22Rv1 (cell line): ENCODE measurements around the gene RSRP1.

Source experiments
- CTCF ChIP-seq: fragments of 450-650 bp; IDR thresholded peaks from 2 replicates; pipeline ENCODE4 v1.5.1; 2017; ENCODE audit warnings: mild to moderate bottlenecking
- ZFX ChIP-seq: fragments of 450-650 bp; IDR thresholded peaks from 2 replicates; pipeline ENCODE4 v1.6.1; 2017; ENCODE audit warnings: antibody characterized with exemption, borderline replicate concordance

- TF ChIP-seq CTCF, result no peak
- no peak for TF ChIP-seq ZFX
These were observed at the start of gene RSRP1 for GRCh38 chr1:25247024-25247828.
